Measurements from ENCODE around the gene LMNA. TPM values are rescaled to one million over a fixed set of nuclear protein-coding genes. Genes with fewer than 3 reads are reported as not detected.
"Not testable (repeated sequence)": the region's sequence is repeated elsewhere in the genome, so short reads cannot be mapped to it uniquely, and the experiment has no call there.

LMNA gene
- total RNA-seq, 4 donors from 2014 or later, result 371 to 501 (median 419) TPM

DNA sequence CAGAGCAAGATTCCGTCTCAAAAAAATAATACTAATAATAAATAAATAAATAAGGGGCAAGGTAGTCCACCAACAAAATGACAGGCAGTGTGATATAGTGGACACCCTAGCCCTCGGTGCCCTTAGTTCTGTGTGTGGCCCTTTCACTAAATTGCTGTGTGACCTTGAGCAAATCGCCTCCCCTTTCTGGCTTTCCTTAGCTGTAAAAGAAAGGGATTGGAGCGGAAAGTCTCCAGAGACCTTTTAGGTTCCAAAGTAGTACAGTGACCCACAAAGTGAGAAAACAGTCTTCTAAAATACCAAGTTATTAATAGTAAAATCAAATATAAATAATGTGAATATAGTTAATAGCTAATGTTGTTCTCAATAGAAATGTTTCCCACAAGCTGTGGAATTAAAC, 7.6 kb downstream of the LMNA start:
- H3K4me3 ChIP-seq, result peak overlapping the region; percentile 14 to 47 (median 32)
- H3K36me3 ChIP-seq, result no peaks in the 10 kb centered on the region
- H3K27ac ChIP-seq, result peak overlapping the region; percentile 94 to 98 (median 96)
- peaks cover 15 to 100% (median 84%) of the 10 kb centered on the region in 4 donors for H3K4me1 ChIP-seq
- no peak for DNase-seq (ENCODE audit: low spot score in 2 of 2)
- 20 to 29% methylated on average over 4 of the region's 4 CpGs for WGBS, 2 donors
- no peaks in the 10 kb centered on the region for H3K9me3 ChIP-seq
- TF ChIP-seq POLR2A (IDR thresholded peaks at IDR 0.05), result no peak
- no peak for TF ChIP-seq EP300 (IDR thresholded peaks at IDR 0.05)
- TF ChIP-seq, protein P1, sequence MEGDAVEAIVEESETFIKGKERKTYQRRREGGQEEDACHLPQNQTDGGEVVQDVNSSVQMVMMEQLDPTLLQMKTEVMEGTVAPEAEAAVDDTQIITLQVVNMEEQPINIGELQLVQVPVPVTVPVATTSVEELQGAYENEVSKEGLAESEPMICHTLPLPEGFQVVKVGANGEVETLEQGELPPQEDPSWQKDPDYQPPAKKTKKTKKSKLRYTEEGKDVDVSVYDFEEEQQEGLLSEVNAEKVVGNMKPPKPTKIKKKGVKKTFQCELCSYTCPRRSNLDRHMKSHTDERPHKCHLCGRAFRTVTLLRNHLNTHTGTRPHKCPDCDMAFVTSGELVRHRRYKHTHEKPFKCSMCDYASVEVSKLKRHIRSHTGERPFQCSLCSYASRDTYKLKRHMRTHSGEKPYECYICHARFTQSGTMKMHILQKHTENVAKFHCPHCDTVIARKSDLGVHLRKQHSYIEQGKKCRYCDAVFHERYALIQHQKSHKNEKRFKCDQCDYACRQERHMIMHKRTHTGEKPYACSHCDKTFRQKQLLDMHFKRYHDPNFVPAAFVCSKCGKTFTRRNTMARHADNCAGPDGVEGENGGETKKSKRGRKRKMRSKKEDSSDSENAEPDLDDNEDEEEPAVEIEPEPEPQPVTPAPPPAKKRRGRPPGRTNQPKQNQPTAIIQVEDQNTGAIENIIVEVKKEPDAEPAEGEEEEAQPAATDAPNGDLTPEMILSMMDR (IDR thresholded peaks at IDR 0.05), result no peak
- no peaks in the 10 kb centered on the region for H3K27me3 ChIP-seq

DNA sequence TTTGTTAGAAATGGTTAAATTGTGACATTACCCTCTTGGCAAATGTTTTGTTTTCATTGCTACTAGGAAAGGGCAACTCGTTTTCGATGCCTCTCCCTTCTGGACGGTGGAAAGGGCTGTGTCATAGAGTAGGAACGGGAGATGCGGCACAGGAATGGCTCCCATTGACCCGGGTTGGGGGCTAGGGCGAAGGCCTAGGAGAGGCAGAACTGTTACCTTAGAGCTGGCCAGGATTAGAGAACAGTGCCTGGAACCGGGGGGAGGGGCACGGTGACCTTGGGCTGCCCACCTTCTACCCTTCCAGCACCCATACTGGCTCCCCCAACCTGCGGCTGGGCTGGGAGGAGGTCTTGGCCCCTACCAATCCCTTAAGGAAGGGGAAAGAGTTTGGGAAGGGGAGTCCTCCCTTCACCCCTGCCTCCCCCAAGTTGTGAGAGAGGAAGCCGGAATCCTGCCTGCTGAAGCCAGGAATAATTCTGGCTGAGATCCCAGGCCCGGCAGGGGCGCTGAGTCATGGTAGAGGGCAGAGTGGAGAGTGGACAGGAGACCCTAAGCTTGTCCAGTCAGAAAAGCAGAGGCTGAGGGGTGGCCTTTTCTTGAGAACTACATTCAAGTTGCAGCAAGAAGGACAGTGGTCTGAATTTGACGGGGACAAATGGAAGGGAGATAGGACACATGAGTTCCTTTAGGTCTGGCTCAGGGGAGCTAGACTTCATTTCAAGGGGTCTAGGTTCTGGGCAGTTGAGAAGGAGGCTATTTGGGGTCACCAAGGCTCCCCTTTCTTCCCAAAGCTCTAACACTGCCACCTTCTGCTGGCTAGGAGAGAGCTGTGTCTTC, 8.2 kb downstream of the LMNA start:
- no peaks in the 10 kb centered on the region for H3K36me3 ChIP-seq
- peak overlapping the region; percentile 94 to 98 (median 96) for H3K27ac ChIP-seq
- no peak for TF ChIP-seq POLR2A (IDR thresholded peaks at IDR 0.05)
- peak in 1 of 2 donors; percentile 76 for TF ChIP-seq EP300 (IDR thresholded peaks at IDR 0.05)
- H3K9me3 ChIP-seq, result no peaks in the 10 kb centered on the region
- peaks cover 15 to 100% (median 88%) of the 10 kb centered on the region in 4 donors for H3K4me1 ChIP-seq
- DNase-seq (ENCODE audit: low spot score in 2 of 2), result peak in 1 of 2 donors; percentile 77
- 9 to 13% methylated on average over 13 to 14 of the region's 14 CpGs for WGBS, 2 donors
- H3K27me3 ChIP-seq, result no peaks in the 10 kb centered on the region
- H3K4me3 ChIP-seq, result peak overlapping the region; percentile 14 to 47 (median 32)

DNA sequence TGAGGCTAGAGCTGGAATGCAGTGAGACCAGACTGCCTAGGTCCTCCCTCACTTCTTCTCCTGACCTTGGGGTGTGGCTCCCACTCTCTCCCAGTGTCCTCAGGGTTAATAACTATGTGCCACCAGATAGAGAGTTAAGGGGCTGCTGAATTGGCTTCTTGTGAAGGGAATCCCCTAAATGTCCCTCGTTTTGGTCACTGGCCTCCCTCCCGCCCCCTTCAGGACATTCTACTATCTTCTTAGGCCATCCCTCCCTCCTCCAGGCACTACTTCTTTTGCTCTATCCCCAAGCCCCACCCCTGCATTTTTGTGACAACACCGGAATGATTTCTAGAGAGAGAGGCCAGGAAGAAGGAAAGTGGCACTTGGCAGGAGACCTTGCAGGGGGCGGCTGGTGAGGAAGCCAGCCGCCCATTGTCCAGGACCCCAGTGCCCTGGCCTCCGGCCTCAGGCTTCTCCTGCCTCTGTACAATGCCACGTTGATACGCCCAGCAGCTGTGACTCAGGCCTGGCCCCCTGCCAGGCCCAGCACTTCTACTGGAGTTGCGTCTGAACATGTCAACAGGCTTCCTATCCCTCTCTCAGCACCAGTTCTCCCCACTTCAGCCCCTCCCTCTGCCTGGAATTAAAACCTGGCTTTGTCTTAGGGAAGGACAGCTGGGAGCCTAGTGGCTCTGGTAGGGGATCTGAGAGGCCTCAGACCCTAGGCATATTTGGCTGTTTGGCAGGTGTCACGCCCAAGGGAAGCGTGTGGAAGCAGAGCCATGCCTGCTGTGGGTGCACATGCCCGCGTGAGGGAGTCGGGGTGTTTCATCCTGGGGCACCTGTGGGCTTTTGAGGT, 9.1 kb downstream of the LMNA start:
- Histone ChIP-seq H3K27ac (peak overlapping the region; percentile 94 to 98 (median 96)), H3K9me3 (no peaks in the 10 kb centered on the region), H3K36me3 (no peaks in the 10 kb centered on the region), H3K27me3 (no peaks in the 10 kb centered on the region), H3K4me1 (peaks cover 20 to 100% (median 94%) of the 10 kb centered on the region in 4 donors), H3K4me3 (peak overlapping the region; percentile 14 to 47 (median 32))
- WGBS, 2 donors, result 11 to 15% methylated on average over 14 of the region's 14 CpGs
- peak; percentile 93 to 97 for DNase-seq (ENCODE audit: low spot score in 2 of 2)
- TF ChIP-seq POLR2A (IDR thresholded peaks at IDR 0.05) (peak; percentile 26 to 76), EP300 (IDR thresholded peaks at IDR 0.05) (peak; percentile 86 to 95)
- TF ChIP-seq, protein P1 (IDR thresholded peaks at IDR 0.05), result peak in 3 of 5 experiments; percentile 8 to 33 (median 32)

DNA sequence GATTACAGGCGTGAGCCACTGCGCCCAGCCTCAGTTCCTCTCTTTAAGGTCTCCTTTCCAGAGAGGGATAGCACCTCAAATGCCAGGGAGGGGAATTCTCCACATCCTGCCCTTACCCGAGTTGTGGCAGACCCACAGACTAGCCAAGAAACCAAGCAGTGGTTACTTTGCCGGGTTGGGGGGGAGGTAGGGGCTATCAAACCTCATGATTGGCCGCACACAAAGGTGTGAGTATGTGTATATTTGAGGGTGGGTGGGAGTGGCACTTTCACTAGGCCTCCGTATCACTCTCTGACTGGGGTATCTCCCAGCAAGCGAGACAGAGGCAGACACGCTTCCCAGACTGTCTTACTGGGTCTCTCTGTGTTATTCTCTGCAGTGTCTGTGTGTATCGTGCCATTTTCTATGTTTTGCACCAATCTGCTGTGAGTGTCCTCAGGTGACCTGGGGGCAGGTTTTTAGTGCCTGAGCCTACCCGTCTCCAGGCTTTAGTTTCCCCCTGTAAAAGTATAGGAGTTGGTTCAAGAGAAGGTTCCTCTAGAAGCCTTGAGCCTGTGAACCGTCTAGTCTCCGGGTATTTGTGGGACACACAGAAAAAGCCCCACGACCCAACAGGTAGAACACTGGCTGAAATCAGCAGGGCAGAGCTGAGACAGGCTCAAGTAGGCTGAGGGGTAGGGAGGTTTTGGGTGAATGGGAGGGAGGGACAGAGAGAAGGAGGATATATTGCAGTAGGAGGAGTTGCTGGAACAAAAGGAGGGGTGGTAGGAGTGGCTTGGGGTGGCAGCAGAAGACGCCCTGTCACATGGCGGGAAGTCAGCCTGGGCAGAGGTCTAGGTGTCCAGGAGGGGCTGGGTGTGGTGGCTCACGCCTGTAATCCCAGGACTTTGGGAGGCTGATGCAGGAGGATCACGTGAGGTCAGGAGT, 10.3 kb downstream of the LMNA start:
- Histone ChIP-seq H3K36me3 (no peaks in the 10 kb centered on the region), H3K9me3 (no peaks in the 10 kb centered on the region), H3K4me3 (no peak overlapping the region), H3K4me1 (peaks cover 22 to 100% (median 96%) of the 10 kb centered on the region in 4 donors), H3K27me3 (no peaks in the 10 kb centered on the region), H3K27ac (peak overlapping the region; percentile 94 to 98 (median 96))
- TF ChIP-seq, protein P1 (IDR thresholded peaks at IDR 0.05), result no peak
- TF ChIP-seq EP300 (IDR thresholded peaks at IDR 0.05) (peak in 1 of 2 donors; percentile 70), POLR2A (IDR thresholded peaks at IDR 0.05) (peak in 1 of 2 donors; percentile 35)
- 48 to 53% methylated on average over 15 to 16 of the region's 17 CpGs for WGBS, 2 donors
- no peak for DNase-seq (ENCODE audit: low spot score in 2 of 2)

DNA sequence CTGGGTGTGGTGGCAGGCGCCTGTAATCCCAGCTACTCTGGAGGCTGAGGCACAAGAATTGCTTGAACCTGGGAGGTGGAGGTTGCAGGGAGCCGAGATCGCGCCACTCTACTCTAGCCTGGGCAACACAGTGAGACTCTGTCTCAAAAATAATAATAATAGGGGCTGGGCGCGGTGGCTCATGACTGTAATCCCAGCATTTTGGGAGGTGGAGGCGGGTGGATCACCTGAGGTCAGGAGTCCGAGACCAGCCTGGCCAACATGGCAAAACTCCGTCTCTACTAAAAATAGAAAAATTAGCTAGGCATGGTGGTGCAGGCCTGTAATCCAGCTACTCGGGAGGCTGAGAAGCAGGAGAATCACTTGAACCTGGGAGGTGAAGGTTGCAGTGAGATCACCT, 11.0 kb downstream of the LMNA start:
- H3K36me3 ChIP-seq; H3K27me3 ChIP-seq; DNase-seq (ENCODE audit: low spot score in 2 of 2); H3K9me3 ChIP-seq: not testable (repeated sequence)
- H3K4me1 ChIP-seq, result peaks cover 24 to 100% (median 95%) of the 10 kb centered on the region in 4 donors
- peak overlapping the region; percentile 94 to 98 (median 96) for H3K27ac ChIP-seq
- H3K4me3 ChIP-seq, result peak overlapping the region in 1 of 4 donors; percentile 23
- WGBS, 2 donors, result 67 to 71% methylated on average over 10 of the region's 10 CpGs
